ENCODE measurements around the gene IRF2BP2.

GRCh38 chr1:234619794-234620247 is 9.8 kb upstream of the IRF2BP2 start:
- TF ChIP-seq POLR2A (IDR thresholded peaks at IDR 0.05) (no peak), POLR2AphosphoS5 (IDR thresholded peaks at IDR 0.05) (no peak)
- TF ChIP-seq, protein P1, sequence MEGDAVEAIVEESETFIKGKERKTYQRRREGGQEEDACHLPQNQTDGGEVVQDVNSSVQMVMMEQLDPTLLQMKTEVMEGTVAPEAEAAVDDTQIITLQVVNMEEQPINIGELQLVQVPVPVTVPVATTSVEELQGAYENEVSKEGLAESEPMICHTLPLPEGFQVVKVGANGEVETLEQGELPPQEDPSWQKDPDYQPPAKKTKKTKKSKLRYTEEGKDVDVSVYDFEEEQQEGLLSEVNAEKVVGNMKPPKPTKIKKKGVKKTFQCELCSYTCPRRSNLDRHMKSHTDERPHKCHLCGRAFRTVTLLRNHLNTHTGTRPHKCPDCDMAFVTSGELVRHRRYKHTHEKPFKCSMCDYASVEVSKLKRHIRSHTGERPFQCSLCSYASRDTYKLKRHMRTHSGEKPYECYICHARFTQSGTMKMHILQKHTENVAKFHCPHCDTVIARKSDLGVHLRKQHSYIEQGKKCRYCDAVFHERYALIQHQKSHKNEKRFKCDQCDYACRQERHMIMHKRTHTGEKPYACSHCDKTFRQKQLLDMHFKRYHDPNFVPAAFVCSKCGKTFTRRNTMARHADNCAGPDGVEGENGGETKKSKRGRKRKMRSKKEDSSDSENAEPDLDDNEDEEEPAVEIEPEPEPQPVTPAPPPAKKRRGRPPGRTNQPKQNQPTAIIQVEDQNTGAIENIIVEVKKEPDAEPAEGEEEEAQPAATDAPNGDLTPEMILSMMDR (IDR thresholded peaks at IDR 0.05) = no peak
